Activated gamma-delta T cell treated with anti-CD3 and anti-CD28 coated beads, Interleukin-2, amount 50 U/mL, for 16 hours (primary cell): ENCODE measurements around the gene SDR42E2.
"Not testable (repeated sequence)": the region's sequence is repeated elsewhere in the genome, so short reads cannot be mapped to it uniquely, and the experiment has no call there.

Experiments used
- DNase-seq: peaks from one replicate; pipeline ENCODE4 v3.0.0-alpha.2; 2020; ENCODE audit warnings: low read depth

Gene SDR42E2

GRCh38 chr16:22191532-22192260 is 29.4 kb downstream of the SDR42E2 start:
- DNase-seq = no peak

DNA sequence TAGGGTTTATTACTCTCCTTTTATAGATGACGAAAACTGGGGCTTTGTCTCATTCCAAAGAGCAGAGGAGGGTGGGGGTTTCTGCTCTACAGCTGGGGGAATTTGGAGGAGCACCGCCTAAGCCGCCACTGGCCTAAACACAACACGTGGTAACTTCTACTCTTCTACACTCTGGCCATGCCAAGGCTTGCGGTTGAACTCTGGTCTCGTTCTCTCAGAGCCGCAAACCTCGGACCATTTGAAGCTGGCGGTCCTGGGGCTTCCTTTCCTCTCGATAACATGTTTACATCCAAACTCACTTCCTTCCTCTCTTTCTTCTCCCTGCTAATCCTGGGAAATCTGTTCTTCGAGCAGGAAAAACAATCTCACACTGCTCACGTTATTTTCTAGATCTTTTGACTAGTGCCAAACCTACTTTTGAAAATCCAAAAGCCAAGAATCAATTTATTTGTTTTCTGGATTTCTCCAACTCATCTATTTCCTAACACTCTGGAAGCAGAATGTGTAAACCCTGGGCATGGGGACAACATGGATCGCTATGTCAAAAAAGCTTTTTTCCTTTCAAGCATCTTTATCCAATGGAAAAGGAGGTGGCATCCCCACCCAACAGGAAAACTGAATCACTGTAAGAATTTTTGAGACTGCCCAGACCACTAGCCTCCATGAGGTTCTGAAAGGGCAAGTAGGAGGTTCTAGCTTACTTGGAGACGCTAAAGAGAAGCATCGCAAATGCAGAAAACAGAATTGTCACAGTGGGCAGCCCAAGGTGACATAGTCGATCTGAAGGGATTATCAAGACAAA is 30.2 kb downstream of the SDR42E2 start:
- DNase-seq = peak; percentile 70

GRCh38 chr16:22193063-22193411 is 30.7 kb downstream of the SDR42E2 start:
- DNase-seq = no peak

DNA sequence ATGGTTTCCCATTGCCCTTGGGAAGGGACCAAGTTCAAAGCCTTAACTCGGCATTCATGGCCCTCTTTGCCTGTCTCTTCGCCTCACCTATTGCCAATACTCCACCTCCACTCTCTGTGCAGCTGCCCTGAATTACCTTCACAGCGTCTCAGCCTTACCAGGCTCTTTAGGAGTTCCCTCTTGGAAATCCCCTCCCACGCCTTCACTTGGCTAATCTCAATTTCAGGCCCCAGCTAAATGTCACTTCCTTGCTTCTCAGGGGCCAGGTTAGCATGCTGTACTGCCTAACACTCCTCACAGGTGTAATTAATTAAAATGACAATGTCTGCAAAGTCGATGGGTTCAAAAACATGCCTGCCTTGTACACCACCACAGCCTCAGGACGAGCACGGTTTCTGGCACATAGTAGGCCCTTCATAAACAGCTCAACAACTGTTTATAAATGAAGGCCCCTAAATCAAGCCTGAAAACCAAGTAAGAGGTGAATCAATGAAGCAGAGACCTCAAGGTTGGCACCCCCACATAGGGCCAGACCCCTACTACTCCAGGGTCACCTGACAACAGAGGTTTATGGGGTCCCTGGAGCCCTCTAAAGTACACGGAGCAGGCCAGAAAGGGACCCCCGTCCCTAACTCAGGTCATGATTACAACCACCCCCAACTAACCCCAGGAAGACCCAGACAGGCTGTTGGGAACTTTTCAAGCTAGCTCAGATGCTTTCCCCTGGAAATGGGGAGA is 32.6 kb downstream of the SDR42E2 start:
- DNase-seq = no peak

DNA sequence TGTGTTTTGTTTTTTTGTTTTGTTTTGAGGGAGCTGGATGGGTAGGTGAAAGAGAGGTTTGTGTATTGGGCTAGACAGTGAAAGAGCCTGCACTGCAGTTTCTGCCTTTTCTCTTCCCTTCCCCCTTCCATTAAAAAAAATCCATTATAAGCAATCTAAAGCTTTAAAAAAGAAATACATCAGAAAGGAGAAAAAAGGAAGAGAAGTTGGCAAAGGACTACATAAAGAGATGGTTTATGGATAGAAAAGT is 33.1 kb downstream of the SDR42E2 start:
- DNase-seq = no peak

- peak; percentile 82 for DNase-seq
These were observed 33.6 kb downstream of the SDR42E2 start for GRCh38 chr16:22195695-22196558.

DNA sequence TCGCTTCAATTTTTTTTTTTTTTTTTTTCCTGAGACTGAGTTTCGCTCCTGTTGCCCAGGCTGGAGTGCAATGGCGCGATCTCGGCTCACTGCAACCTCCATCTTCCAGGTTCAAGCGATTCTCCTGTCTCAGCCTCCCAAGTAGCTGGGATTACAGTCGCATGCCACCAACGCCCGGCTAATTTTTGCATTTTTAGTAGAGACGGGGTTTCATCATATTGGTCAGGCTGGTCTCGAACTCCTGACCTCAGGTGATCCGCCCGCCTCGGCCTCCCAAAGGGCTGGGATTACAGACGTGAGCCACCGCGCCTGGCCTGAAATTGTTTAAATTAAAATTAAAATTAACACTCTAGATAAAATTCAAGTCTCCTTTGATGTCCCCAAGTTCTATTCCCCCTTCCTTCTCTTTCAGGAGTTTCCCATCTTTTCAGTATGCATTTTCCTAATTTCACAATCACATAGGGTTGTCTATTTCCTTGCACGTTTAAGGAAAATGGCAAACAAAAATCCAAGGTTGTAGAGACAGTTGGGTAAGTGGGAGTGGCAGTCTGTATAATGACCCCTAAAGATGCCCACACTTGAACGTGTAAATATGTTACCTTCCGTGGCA is 34.4 kb downstream of the SDR42E2 start:
- not testable (repeated sequence) for DNase-seq

- DNase-seq = no peak
These were observed 36.4 kb downstream of the SDR42E2 start for GRCh38 chr16:22198547-22199293.

DNA sequence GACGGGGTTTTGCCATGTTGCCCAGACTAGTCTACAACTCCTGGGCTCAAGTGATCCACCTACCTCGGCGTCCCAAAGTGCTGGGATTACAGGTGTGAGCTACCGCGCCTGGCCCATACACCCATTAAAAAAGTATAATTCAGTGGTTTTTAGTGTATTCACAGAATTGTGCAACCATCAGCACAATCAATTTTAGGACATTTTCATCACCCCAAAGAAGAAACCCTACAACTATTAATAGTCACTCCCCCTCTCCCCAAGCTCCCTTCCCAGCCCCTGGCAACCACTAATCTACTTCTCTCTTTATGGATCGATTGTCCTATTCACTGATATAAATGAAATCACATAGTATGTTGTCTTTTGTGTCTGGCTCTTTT is 39.9 kb downstream of the SDR42E2 start:
- no peak for DNase-seq

DNA sequence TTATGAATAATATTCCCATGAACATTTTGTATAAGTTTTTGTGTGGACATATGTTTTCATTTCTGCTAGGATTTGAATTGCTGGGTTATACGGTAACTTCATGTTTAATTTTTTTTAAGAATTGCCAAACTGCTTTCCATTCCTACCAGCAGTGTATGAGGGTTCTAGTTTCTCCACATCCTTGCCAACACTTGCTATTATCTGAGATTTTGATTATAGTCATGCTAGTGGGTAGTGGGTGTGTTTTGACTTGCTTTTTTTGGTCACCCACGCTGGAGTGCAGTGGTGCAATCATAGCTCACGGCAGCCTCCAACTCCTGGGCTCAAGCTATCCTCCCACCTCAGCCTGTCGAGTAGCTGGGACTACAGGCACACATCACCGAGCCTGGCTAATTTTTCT is 40.8 kb downstream of the SDR42E2 start:
- no peak for DNase-seq

DNA sequence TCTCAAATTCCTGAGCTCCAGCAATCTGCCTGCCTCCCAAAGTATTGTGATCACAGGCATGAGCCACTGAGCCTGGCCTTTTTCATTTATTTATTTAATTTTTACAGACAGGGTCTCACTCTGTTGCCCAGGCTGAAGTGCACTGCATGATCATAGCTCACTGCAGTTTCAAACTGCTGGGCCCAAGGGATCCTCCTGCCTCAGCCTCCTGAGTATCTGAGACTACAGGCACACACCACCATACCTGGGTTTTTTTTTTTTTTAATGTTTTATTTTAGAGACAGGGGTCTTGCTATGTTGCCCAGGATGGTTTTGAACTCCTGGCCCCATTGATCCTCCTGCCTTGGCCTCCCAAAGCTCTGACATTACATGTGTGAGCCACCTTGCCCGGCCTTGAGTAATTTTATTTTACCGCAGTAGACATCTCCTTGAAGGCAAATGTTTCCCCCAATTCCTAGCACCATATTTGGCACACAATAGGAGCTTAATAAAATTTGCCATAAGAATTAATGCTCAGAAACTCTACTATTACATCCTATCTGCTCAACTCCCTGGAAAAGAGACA is 41.9 kb downstream of the SDR42E2 start:
- DNase-seq = no peak

DNA sequence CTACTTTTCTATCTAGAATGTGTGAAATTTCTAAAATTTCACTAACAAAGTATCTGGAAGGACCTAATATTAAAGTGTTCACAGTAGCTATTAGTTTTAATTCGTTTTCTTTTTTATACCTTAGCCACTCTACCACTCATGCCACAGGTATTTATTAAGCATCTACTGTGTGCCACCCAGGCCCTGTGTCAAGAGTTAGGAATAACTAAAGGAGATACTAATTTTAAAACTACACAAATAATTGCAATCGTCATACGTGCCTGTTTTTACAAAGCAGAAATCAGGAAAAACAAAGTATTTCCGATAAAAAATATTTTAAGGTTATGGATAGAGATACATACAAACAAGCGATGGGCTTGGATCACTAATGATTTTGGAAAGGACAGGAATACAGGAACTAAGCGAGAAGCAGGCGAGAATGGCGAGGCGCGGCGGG is 43.3 kb downstream of the SDR42E2 start:
- DNase-seq = no peak

- DNase-seq = peak; percentile 71
These were observed 43.9 kb downstream of the SDR42E2 start, which contains the start of gene EEF2K for GRCh38 chr16:22206013-22206841. EEF2K (plus strand) TSS chr16:22206278; CDS start chr16:22225730, 19,452 bp downstream.

DNA sequence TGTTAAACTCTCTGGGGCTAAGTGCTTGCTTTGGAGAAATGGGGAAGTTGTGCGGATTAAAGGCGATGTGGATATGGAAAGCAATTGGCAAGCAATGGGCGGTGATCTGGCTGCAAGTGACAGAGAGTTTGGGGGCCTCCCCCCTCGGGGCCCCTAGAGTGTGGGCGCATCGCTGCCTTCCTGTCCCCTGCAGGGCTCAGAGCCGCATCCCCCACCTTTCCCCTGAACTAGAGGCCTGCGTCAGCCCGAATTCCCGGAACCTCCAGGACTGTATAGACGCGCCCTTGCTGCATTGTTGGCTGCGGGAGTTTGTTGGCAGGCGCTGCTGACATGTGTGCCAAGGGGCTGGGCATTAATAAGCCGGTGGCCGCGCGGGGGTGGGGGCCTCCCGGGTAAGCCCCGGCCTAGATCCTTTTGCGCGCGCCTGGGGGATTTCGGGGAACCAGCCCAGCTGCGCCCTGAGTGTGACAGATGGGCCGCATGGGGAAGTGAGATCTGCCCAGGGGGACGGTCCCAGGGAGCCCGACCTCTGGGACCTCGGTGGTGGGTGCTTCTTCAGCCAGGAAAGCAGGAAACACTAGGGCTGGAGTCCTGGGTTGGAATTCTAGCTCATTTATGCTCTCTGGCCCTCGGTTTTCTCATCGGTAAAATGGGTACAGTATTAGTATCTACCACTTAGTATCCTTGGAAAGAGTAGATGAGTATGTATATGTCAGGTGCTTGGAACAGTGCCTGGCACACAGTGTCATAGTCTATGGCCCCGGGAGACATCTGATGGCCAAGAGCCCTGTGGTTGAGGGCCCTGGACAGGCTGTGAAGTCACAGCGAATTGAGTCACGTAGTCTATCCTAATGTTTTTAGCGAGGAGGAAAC is 44.8 kb downstream of the SDR42E2 start:
- DNase-seq = peak; percentile 37

- no peak for DNase-seq
These were observed 45.5 kb downstream of the SDR42E2 start for GRCh38 chr16:22207715-22208360.

DNA sequence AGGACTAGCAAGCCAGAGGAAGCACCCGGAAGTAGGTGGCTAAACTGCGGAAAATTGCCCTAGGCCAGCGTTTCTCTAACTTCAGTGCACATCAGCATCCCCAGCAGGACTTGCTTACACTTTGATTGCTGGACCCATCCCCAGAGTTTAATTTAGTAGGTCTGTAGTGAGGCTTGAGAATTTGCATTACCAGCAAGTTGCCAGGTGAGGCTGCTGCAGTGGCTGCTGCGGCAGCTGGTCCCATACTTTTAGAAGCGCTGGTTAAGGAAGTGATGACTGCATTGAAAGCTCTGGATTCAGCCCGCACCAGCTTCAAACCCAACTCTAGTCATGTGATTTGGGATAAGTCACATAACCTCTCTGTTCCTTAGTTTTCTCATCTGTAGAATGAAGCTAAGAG is 48.0 kb downstream of the SDR42E2 start:
- no peak for DNase-seq

GRCh38 chr16:22210854-22211253 is 48.5 kb downstream of the SDR42E2 start:
- DNase-seq = no peak

GRCh38 chr16:22213236-22213635 is 50.9 kb downstream of the SDR42E2 start:
- DNase-seq = no peak
